ENCODE measurements around the gene C10orf62. TPM values are rescaled to one million over a fixed set of nuclear protein-coding genes. Genes with fewer than 3 reads are reported as not detected.
A peak's percentile ranks its signal among the peaks of the same experiment; 100 is the strongest.

C10orf62 gene
- total RNA-seq, 2 donors from 2014 or later, result 0.35 TPM; not detected in 1

DNA sequence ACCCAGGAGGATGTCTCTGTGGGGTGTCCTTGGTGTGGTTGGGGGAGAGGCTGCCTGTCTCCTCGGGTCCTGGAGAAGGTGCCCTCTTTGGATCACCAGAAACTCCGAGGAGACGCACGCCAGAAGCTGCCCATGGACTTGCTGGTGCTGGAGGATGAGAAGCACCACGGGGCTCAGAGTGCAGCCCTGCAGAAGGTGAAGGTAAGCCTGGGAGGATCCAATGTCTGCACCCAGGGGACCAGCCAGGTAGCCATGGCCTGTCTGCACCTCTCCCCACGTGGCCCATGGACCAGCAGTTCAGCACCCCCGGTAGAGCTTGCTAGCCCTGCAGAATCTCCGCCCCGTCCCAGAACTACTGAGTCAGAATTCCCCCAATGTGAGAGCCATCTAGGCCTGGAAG, 11.8 kb upstream of the C10orf62 start:
- no peak for ATAC-seq
- no peak for DNase-seq
- intact Hi-C loops (cut with DNase I), result no loop called here

DNA sequence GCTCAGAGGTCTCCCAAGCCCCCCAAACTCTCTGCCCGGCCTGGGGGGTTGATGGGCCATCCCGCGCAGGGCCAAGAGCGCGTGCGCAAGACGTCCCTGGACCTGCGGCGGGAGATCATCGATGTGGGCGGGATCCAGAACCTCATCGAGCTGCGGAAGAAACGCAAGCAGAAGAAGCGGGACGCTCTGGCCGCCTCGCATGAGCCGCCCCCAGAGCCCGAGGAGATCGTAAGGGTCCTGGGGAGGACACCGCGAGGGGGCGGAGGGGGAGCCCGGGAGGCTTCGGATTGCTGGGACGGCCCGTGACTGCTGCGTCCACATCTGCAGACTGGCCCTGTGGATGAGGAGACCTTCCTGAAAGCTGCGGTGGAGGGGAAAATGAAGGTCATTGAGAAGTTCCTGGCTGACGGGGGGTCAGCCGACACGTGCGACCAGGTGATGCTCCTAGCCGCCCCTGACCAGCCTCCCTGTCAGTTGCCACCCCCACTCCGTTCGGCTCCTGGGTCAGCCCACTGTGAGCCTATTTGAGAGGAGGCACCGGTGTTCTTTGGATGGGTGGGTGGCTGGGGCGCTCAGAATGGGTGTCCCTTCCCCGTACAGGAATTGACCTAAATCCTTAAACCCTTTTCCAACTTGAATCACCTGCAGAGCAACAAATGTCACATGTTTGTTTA, 11.2 kb upstream of the C10orf62 start:
- DNase-seq (no peak), ATAC-seq (no peak)
- intact Hi-C loops (cut with DNase I), result no loop called here

DNA sequence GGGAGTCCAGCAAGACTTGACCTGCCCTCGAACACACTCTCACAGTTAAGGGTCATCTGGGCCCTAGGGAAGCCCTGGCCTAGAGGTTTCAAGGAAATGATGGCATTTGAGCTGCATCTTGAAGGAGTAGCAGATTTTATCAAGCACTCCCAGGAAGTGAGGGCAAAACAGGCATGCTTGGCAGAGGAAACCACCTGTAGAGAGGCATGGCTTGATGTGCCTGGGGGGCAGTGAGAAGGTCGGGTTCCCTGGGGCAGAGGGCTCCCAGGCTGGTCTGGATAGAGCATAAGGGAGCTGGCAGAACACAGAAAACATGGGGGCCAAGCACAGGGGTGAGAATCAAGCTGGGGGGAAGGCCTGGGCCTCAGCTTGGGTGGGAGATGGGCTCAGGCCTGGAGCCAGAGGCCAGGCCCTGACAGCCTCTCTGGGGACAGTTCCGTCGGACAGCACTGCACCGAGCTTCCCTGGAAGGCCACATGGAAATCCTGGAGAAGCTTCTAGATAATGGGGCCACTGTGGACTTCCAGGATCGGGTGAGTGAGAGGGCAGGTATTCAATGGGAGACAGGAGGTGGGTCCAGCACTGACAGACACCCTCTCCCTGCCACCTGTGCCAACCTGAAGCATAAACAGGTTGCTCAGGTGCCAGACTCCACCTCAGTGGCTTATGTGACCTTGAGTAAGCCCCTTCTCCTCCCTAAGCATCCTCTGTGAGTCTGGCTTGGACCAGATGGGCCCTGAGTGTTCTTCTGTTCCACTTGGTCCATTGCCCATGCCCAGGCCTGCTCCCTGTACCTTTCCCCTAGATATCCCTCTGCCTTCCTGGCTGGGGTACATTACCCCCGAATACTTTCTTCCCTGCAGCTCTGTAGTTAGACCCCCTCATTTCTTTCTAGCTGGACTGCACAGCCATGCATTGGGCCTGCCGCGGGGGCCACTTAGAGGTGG, 8.8 kb upstream of the C10orf62 start:
- ATAC-seq (no peak), DNase-seq (no peak)
- intact Hi-C loops (cut with DNase I), result no loop called here

DNA sequence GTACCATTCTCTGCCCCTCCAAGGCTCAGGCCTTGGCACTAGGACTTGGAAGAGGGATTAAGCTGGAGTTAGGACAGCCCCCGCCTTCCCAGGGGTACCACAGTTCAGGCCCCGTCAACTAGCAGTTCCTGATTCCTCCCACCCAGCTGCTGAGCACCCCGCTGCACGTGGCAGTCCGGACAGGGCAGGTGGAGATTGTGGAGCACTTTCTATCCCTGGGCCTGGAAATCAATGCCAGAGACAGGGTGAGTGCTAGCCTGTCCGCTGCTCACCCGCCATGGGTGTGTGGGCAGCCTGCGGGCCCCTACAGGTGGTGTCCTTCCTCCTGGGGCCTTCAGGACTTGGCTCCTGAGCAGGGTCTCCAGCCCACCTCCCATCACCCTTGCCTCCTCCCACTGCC, 7.4 kb upstream of the C10orf62 start:
- ATAC-seq (no peak), DNase-seq (no peak)
- intact Hi-C loops (cut with DNase I), result no loop called here

DNA sequence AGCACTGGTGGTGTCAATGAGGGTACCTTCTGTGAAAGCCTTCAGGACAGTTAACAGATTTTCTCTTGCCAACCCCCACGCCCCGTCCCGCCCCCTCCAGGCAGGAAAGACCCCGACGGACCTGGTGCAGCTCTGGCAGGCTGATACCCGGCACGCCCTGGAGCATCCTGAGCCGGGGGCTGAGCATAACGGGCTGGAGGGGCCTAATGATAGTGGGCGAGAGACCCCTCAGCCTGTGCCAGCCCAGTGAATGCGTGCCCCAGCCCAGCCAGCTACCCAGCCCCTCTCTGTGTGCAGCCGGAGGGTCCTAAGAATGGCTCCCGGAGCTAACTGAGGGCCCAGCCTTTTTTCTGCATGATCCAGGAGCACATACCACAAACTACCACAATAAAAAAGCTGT, 6.0 kb upstream of the C10orf62 start:
- DNase-seq, result no peak
- no peak for ATAC-seq
- intact Hi-C loops (cut with DNase I), result no loop called here

DNA sequence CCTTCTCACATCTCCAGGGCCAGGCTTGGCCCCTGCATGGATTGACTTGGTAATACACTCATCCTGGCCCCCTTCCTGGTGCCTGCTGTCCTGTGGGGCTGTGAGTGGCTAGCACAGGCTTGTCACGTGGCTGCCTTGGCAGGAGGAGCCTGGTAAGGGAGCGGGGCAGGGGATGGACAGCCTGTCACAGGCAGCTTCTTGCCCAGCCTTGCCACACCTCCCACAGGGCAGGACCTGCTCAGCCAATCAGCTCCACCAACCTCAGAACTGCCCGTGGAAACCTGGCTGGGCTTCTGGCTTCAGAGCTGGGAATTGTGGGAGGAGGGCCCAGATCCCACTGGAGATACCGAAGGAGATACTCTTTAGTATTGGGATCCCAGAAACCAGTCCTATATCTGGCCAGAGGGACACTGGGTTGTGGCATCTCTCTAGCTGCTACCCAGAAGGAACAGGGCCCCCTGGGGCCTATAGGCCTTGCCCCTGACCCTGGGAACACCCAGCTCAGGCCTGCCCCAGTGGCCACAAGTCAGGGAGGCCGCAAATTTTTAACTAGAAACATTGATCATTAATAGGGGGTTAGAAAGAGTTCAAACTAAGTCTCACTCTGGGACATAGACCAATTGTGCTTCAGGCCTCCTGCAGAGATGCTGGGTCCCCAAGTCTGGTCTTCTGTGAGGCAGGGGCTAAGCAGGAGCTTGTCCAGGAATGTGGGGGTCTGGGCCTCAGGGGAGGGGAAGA, 5.3 kb upstream of the C10orf62 start, which contains the start of gene HOGA1:
Gene HOGA1, plus strand, starts transcription at position 330 of the 738 bp plus-strand sequence. Its CDS starts 315 bp downstream, at position 645.
- intact Hi-C loops (cut with DNase I), result no loop called here
- peak; percentile 85 for DNase-seq
- ATAC-seq, result peak; percentile 96 to 99

DNA sequence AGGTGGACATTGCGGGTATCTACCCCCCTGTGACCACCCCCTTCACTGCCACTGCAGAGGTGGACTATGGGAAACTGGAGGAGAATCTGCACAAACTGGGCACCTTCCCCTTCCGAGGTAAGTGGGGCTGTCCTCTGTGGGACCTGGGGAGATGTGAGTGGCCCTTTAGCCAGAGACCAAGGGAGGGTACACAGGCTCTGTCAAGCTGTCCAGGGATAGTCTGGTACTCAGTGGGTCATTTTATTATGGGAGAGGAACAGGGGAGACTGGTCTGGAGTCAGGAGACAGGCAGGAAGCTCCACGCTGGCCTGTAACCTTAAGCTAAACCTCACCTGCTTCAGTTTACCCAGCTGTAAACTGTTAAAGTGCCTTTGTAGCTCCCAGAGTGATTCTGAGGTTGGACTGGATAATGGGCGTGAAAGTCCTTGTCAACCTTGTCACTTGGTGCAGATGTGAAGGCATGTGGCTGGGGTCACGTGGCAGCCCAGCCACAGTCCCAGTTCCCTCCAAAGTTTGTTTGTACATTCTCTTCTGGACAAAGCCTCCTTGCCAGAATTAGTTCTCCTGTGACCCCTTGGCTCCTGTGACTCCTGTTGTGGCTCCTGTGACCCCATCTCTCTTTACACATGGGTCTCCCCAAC, 4.6 kb upstream of the C10orf62 start:
- peak in 1 of 2 donors; percentile 31 for ATAC-seq
- intact Hi-C loops (cut with DNase I), result no loop called here
- no peak for DNase-seq

DNA sequence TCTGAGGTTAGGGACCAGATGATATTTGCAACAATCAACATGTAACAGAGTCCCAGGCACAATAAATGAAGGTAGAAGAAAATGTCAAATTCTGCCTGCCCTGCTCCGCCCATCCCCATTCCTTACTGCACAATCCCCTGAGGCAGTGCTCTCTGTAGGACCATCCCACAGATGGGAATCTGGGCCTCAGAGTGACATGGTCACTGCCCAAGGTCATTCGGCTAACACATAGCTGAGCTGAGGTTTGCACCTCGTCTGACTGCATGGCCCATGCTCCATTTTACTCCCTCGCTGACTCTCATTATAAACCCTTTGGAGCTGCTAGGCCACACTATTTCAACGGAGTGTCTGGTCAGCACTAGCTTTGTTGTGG, 4.1 kb upstream of the C10orf62 start:
- no peak for ATAC-seq
- intact Hi-C loops (cut with DNase I), result no loop called here
- no peak for DNase-seq

DNA sequence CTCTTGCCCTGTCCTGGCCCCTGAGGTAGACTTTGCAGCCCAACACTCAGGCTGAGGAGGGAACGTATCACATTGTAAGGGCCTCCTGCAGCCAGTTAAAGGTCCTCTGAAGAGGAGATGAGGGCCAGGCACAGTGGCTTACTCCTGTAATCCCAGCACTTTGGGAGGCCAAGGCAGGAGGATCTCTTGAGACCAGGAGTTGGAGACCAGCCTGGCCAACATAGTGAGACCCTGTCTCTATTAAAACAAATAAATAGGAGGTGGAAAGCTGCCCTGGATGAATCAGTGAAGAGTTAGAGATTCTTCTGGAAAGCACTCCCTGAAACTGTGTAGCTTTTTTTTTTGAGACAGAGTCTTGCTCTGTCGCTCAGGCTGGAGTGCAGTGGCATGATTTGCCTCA, 2.3 kb upstream of the C10orf62 start:
- ATAC-seq (no peak), DNase-seq (no peak)
- intact Hi-C loops (cut with DNase I), result no loop called here

DNA sequence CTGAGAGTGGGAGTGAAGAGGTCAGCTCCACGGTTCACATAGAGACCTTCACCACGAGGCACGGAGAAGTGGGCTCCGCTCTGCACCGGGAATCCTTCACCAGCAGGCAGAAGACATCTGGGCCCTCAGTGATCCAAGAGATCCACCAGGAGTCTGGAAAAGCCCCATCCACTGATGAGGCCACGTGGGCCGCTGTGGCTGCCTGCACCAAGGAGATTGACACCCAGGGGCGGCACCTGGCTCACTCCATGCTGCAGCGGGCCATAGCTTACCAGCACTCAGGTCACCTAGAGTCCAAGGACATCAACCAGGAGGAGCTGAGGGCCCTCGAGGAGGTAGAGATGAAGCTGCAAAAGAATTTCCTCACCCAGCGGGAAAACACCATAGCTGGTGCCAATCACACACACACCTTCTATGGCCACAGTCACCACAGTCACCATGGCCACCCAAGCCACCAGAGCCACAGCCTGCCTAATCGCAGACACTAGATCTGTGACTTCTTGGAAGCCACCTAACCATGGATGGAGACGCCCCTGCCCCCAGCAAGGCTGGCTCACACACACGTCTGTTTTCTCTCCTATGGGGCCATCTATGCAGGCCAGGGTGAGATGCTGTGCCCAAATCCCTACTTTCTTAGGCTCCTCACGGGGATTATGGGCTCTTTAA, 694 bp downstream of the C10orf62 start:
- intact Hi-C loops (cut with DNase I), result no loop called here
- no peak for ATAC-seq
- no peak for DNase-seq

DNA sequence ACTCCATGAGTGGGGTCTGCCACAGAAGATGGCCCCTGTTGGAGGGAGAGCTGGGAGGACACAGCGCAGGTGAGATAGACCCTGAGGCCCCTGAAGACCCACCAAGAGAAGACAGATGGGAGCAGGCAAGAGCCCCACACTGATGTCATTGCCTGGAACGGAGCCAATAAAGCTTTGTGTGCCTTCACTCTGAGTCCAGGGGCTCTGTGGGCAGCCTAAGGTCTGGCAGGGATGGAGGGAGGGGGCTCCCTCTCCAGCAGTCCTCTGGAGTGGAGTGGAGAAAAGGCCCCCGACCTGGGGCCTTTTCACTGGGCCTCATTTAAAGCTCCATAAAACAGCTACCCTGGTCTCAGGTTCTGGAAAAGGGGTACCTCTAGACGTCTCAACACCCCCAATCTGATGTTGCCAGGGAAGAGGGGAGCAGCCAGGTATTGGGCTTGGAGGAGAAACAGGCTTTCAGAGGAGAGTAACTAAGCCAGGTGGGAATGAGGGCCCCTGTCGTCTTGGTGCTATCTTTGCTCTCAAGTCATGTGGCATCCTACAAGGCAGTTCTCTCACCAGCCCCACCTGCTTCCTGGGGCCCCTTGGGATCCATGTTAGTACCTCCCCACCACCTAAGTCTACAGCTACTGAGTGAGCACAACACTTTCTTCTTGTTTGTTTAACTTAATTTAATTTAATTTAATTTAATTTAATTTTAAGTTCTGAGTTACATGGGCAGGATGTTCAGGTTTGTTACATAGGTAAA, 1.4 kb downstream of the C10orf62 start:
- DNase-seq (no peak), ATAC-seq (peak in 1 of 2 donors; percentile 19)
- intact Hi-C loops (cut with DNase I), result no loop called here

DNA sequence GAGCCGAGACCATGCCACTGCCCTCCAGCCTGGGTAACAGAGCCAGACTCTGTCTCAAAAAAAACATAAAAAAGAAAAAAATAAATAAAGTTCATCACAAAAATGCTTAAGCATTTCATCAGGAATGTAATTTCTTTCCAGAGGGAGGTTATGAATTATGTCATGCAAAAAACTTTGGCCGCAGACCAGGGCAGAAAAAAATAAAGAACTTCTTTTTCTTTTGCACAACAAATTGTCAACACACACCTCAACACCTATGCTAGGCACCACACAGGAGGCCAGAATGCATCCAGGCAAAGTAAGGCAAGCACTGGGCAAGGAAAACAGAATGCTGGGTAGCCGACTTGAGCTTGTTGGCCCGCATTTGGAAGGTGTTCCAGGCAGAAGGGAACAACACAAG, 3.9 kb downstream of the C10orf62 start:
- DNase-seq, result no peak
- no peak for ATAC-seq
- intact Hi-C loops (cut with DNase I), result no loop called here

DNA sequence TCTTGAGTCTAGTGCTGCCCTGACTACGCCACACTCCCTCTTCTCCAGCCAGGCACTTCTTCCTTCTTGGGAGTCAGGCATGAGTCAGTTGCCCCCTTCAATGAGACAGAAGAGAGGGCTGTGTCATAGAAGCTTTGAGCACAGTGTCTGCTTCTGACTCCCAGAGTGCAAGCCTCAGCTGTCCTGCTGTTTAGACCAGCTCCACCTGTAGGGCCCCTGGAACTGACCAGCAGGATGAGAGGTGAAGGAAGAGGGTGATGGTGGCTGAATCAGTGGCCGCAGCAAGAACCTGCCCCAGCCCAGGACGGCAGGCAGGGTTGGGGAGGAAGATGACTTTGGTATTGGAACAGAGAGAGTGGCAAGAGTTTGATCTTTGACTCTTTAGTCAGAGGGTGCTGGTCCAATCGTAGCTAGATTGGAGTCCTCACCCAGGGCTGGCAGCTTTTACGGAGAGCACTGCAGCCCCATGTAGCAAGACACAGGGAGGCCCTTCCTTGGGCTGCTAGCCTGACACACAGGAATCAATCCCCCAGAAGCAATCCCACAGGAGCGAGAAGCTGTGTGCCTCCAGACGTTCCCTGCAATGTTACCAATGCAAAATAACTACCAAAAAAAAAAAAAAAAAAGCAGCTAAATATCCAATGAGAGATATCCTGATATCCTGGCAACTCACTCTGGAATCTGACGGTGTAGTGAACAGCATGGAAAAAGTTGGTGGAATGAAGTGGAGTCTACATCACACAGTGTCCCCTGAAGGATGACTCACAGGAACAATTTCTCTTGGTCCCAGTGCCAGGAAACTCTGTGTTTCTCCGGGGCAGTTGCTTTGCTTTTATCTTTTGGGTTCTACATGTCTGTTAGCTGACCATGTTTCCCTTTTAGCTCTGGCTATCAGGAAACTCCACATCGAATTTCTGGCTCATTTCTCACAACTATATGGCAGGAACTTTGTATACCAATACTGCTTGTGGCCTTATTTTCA, 6.9 kb downstream of the C10orf62 start:
- intact Hi-C loops (cut with DNase I), result no loop called here
- DNase-seq, result peak; percentile 68
- peak; percentile 90 to 95 for ATAC-seq

DNA sequence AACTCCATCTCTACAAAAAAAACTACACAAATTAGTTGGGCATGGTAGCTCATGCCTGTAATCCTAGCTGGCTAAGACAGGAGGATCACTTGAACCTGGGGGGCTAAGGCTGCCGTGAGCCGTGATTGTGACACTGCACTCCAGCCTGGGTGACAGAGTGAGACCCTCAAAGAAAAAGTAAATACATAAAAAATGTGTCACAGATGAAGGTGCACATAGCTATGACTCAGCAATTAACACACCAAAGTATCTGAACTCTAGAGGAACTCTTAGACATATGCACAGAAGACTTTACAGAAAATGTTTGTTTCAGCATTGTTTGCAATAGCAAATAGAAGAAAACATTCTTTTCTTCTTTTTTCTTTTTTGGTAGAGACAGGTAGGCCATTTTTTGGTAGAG, 8.3 kb downstream of the C10orf62 start:
- DNase-seq, result no peak
- intact Hi-C loops (cut with DNase I), result no loop called here
- ATAC-seq, result no peak

DNA sequence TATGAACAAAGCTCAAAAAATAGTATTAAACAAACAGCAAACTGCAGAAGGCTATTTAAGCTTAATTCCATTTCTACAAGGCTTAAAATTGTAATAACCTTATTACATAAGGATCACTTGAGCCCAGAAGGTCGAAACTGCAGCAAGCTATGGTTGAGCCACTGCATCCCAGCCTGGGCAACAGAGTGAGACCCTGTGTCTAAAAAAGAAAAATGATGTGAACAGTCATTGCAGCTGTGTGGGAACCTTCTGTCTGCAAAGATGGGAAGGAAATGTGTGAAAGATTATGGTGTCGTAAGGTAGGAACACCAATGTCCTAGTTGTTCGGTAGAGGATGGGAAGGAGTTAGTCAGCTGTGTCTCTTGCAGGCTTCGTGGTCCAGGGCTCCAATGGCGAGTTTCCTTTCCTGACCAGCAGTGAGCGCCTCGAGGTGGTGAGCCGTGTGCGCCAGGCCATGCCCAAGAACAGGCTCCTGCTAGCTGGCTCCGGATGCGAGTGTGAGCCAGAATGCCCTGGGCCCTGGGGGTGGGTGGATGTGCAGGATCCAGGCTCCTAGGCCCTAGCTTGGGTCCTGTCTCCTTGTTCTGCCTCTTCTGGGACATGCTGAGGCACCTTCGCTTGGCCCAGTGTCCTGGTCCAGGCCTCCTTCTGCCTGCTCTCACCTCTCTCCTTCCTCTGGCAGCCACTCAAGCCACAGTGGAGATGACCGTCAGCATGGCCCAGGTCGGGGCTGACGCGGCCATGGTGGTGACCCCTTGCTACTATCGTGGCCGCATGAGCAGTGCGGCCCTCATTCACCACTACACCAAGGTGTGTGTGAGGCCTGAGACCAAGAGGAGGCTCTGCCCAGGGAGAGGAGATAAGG, 9.1 kb downstream of the C10orf62 start:
- DNase-seq (no peak), ATAC-seq (no peak)
- intact Hi-C loops (cut with DNase I), result no loop called here

DNA sequence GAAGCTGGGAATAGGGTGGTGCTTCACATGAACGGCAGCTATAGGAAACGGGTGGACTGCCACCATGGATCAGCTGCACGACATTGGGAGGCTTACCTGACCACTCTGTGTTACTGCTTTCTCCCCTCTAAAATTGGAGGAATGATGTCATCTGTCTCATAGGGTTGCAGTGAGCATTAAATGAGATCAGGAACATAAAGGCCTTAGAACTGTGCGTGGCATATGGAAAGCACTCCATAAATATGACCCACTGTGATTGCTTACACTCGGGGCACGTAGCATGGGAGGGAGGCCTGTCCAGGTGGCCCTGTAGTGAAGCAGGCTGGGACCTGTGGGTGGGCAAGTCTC, 9.7 kb downstream of the C10orf62 start:
- DNase-seq (no peak), ATAC-seq (no peak)
- intact Hi-C loops (cut with DNase I), result no loop called here
